ENCODE data around the gene KDM6B. TPM values are rescaled to one million over a fixed set of nuclear protein-coding genes. Genes with fewer than 3 reads are reported as not detected.

KDM6B gene
- total and polyA plus RNA-seq, 9 of the 15 experiments (the other 6 are each of a cell fraction or from before 2014, with no cell fraction given), result 0.01 to 22.9 (median 2.2) TPM

DNA sequence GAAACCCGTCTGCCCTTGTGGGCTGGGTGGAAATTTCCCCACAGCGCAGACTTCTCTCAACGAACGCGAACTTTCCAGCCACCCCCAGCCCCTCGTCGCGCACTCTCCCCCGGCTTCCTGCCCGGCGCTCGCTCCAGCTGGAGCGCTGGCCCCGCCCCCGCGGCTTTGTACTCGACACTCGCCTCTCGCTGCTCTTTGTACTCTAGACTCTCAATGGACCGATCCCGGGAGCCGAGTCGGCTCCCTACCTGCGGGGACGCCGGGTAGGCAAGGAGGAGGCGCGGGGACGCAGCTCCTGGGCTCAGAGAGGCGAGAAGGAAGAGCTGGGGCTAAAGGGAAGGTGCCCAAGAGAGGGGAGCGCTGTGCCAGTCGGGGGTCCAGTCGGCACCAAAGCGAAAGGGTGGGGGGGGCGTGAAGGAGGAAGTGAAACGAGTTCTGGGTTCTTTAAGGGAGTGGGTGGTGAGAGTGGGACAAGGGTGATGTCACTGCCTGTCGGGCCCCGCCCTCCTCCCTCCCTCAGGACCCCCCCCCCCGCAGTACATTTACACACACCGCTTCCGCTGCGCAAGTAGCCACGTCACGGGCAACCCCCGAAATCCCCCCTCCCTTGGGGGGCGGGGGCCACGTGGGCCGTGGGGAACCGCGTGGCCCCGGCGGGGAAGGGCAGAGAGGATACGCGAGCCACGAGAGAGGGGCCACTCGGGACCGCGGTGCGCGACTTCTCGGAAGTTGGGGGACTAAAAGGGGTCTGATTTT, 9.7 kb downstream of the KDM6B start (continued):
- no peak for TF ChIP-seq CHAMP1 (IDR thresholded peaks at IDR 0.05)
- no peak for TF ChIP-seq ZFP36 (IDR thresholded peaks at IDR 0.05; ENCODE audit: low read depth, low read length, partially characterized antibody)
- TF ChIP-seq ZBTB8A (IDR thresholded peaks at IDR 0.05; ENCODE audit: partially characterized antibody), result no peak
- no peak for TF ChIP-seq MEF2D (tag; conservative IDR thresholded peaks at IDR 0.05; ENCODE audit: low read depth)
- peak; percentile 12 to 29; a peak in 2 of 4 replicates for TF ChIP-seq ETV6 (IDR thresholded peaks at IDR 0.05; ENCODE audit: borderline replicate concordance in 1 of 2, low read depth in 2 of 2, low read length in 1 of 2)
- TF ChIP-seq ETV6 (CRISPR knock-in tag; IDR thresholded peaks at IDR 0.05; ENCODE audit: borderline replicate concordance), result no peak
- TF ChIP-seq, protein P1, sequence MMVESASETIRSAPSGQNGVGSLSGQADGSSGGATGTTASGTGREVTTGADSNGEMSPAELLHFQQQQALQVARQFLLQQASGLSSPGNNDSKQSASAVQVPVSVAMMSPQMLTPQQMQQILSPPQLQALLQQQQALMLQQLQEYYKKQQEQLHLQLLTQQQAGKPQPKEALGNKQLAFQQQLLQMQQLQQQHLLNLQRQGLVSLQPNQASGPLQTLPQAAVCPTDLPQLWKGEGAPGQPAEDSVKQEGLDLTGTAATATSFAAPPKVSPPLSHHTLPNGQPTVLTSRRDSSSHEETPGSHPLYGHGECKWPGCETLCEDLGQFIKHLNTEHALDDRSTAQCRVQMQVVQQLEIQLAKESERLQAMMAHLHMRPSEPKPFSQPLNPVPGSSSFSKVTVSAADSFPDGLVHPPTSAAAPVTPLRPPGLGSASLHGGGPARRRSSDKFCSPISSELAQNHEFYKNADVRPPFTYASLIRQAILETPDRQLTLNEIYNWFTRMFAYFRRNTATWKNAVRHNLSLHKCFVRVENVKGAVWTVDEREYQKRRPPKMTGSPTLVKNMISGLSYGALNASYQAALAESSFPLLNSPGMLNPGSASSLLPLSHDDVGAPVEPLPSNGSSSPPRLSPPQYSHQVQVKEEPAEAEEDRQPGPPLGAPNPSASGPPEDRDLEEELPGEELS (CRISPR knock-in tag; IDR thresholded peaks at IDR 0.05; ENCODE audit: borderline replicate concordance), result no peak
- peak; percentile 83 for TF ChIP-seq ZFP91 (CRISPR knock-in tag; IDR thresholded peaks at IDR 0.05)
- TF ChIP-seq ZNF431 (CRISPR knock-in tag; IDR thresholded peaks at IDR 0.05), result no peak
- peak in 1 of 3 experiments; percentile 8 for TF ChIP-seq YY1 (IDR thresholded peaks at IDR 0.05; ENCODE audit: borderline replicate concordance in 1 of 3, control insufficient read depth in 1 of 3, extremely low read depth in 1 of 3, insufficient read depth in 3 of 3, insufficient read length in 1 of 3, insufficient replicate concordance in 2 of 3, low read depth in 1 of 3, low read length in 2 of 3)
- no peak for TF ChIP-seq NCOA2 (IDR thresholded peaks at IDR 0.05; ENCODE audit: partially characterized antibody in 2 of 2)
- peak; percentile 56 for TF ChIP-seq SPI1 (IDR thresholded peaks at IDR 0.05; ENCODE audit: borderline replicate concordance, low read depth, low read length)

All from K562 (cell line).